GM11168 (cell line): ENCODE data around the gene PYGM.

Experiments used
- in situ Hi-C: fragments of 300-500 bp; cut with MboI; formaldehyde crosslinking; loops from one replicate; pipeline ENCODE4 v1.12.0; 2022; ENCODE audit warnings: low sequenced_read_pairs; ENCODE audit not compliant: unreplicated experiment

The PYGM gene

DNA sequence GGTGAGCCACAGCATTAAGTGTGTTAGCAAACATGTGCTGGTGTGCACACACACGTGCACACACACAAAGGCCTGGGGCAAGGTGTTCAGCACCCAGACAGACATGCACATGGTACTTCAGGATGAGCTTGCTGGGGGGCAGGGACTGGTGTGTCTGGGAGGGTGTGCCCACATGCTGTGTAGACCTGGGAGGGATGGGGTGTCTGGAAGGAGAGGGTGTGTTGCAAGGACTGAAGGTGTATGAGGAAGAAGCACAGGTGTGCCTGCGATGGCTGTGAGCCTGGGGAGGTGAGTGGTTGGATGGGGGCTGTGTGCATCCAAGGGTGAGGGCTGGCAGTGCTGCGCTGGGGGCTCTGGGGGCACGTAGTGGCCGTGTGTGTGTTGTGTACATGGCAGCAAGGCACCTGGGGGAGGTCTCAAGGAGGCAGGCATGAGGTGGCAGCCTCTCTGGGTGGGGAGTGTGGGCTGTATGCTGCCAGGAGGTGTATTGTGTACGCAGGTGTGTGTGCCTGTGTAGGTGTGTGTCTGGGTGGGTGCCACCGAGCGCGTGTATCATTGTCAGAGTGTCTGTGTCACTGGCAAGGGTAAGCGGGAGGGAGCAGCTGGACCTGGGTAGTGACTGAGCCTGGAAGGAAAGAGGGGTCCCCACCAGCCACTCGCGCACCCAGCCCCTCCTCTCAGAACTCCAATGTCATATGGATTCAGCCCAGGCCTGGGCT is 39.0 kb downstream of the PYGM start:
- in situ Hi-C loops, result no loop called here

DNA sequence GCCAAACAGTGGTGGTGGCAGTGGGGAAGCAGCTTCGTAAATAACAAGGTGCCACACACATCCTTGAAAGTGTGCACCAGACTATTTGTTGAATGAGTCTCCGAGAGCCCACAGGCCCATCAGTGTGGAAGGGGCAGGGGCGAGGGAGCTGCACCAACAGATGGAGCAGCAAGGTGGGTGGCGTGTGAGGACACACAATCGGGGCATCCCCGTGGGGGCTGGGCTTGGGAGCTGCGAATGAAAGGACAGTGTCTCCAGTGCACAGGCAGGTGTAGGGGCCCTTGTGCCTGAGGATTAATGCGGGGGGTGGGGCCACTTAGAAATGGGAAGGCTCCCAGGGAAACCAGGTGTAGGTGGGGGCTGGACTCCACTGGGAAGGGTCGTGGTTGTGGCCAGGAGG is 39.6 kb downstream of the PYGM start:
- in situ Hi-C loops, result no loop called here

DNA sequence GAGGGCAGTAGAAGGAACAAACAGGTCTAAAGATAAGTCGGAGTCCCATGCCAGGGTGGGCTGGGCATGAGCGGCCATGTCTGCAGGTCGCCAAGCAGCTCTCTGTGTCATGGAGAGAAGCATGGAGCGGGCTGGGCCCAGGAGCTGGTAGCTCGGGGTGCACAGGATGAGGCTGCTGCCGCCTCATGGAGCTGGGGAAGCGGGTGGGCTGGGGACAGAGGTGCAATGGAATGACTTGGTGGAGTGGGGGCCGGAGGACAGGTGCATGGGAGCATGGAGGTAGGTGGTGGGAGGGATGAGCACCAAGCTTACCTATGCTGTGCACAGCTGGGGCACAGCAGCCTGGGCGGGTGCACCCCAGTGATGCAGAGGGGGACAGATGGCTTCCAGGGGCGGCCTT is 40.4 kb downstream of the PYGM start:
- in situ Hi-C loops, result no loop called here

DNA sequence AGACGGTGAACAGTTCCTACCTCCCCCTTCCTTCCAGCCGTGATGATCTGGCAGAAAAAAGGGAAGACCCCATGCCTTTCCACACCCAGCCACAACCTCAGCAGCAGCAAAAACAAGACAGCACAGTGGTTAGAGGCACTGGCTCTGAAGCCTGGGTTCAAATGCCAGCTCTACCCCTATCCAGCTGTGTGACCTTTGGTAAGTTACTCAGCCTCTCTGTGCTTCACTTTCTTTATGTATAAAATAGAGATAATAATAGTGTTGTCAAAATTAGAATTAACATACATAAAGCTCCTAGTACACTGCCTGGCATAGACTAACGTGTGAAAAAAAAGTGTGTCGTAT is 41.0 kb downstream of the PYGM start:
- in situ Hi-C loops, result no loop called here

DNA sequence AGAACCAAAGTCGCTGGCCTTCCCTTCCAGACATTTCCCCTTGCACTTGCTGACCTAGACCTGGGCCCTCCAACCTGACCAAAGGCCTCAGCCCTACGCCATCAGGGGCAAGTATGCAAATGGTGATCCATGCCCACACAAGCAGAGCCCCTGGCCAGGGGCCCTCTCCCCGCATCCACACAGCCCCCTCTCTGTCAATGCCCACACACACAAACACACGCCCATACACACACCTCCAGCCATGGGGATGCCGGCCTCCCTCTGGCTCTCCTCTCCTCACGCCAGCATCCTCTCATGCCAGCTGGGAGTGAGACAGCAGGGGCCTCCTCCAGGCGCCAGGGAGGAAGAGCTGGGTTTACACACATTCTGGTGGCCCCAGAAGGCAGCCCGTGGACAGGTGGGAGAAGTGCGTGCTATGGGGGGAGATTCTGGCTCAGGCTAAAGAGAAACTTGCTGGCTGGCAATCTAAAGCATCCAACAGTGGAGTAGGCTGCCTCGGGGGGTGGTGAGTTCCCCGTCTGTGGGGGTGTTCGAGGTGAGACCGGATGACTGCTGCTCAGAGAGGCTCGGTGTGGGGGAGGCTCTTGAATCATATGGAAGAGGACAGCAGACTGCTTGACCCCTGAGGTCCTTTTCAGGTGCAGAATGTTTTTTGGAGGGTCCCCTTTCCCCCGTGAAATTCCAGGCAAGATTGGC is 41.5 kb downstream of the PYGM start:
- in situ Hi-C loops, result no loop called here

DNA sequence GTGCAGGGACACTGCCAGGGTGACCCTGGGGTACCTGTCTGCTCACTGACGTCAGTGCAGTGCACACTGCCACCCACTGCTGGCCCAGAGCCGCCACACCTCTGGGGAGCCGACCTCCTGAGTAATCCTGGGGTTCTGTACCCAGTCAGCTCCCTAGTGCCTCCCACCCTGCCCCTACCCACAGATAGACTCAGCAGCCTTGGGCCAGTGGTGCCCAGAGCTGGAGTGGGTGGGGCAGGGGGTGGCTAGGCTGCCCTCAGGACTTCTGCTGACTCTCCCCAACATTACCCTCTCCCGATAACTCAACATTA is 42.6 kb downstream of the PYGM start:
- in situ Hi-C loops, result no loop called here

DNA sequence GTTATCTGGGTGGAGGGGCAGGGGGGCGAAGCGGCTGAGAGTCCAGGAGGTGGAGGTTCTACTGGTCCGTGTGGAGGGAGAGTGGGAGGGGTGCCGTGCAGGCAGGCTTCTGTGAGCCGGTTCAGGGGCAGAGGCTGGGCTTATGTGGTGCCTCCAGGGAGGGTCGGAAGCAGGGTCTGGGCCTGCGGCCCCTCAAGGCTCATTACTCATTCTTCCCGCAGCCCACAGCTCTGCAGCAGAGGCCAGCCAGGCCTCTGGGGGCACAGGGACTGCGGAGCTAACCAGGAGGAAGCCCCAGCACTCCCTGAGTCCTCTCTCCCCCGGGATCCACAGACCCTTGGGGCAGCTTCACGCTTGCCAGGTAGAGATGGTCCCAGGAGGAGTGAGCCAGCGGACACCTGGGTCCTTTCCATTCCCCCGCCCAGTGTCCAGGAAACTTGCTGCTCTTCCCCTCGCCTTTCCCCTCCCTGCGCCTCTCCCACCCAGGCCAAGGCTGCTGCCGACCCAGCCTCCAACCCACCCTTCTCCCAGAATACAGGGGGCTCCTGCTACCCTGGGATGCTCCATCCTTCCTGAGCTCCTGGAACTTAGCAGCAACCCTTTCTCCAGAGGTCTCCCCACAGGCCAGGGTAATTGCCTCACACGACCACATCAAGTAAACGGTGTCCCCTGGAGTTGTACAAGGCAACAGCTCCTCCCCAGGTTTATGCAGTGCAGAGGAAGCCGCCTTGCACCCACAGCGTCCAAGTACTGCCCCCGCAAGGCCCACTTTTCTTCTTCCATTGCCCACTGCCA is 43.1 kb downstream of the PYGM start:
- in situ Hi-C loops, result no loop called here

DNA sequence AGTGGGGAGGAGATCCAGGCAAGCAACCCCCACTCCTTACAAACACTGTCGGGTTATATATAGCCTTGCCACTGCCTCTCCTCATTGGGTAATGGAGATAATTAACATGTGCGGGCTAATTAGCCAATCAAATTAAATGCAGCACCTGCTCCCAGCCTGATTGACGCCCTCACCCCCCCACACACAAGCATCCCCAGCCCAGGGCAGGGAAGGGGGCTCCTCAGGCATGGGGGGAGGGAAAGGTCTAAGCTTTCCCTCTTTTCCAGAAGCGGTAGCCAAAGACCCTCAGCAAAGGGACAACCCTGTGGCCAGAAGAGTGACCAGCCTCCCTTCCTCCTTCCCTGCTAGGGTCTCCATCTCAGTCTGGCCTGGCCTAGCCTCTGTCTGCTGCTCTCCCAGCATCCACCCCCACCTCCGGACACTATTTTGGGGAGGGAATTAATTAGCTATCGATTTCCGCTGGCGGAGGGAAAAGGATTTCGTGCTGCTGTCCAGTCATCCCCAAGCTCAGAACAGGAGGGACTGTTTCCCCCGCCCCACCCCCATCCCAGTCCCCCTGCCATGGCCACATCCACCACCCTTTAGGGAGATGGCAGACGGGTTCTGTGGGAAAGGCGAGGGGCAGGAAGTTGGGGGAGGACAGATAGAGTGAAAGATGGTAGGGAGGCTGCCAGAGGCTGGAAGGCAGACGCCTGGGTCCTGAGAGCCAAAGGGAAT is 43.9 kb downstream of the PYGM start:
- in situ Hi-C loops, result no loop called here

DNA sequence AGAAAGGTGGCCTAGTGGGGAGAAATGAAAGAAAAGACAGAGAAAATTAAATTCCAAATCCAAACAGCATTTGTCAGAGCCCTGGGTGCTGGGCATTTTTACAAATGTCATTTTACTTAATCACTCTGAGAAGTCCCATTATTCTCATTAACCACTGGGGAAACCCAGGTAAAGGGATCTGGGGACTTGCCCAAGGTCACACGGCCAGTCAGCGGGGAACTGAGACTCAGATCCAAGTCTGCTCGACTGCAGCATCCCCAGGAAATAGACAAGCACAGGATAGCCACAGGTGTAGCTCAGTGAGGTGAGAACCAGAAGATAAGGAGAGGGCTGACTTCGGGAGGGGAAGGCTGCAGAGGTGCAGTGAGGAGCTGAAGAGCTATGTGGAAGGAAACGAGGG is 44.7 kb downstream of the PYGM start:
- in situ Hi-C loops, result no loop called here

DNA sequence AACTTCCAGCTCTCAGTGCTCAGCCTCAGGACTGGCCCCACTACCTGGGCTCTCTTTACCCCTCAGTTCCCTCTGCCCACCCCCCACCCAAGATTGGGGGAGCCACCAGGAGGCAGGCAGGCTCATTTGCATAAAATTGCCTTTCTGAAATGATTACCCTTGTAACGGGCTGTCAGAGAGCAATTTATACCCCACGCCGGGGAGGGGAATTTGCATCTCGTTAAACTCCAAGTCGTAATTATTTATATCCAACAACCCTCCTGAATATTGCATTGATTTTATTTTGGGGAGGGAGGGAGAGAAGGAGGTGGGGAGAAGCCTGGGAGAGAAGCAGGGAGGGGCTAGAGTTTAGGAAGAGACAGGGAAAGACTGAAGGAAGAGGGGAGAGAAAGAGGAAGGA is 45.1 kb downstream of the PYGM start:
- in situ Hi-C loops, result no loop called here

DNA sequence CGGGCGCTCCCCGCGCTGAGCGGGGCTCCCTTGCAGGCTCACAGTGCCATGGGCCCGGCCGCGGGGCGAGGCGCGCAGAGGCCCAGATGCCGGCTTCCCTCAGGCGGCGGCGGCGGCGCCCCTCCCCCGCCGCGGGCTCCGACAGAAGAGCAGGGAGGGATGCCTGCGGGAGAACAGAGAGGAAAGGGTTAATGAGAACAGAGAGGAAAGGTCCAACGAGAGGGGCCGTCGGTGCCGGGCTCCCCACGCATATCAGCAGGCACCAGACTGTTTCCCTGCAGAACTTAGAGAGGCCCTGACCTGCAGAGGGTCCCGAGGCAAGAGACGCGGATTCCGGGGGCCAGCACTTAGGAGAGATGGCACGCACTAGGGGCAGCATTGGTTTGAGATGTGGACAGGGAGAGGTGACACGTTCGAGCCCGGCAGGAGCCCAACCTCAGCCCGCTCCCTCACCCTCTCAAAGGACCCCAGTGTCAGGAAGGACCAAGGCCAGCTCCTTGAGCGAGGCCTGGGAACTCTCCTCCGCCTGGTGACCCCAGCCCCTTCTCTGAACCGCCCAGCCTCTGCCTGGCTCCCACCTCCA is 45.9 kb downstream of the PYGM start:
- in situ Hi-C loops, result no loop called here

DNA sequence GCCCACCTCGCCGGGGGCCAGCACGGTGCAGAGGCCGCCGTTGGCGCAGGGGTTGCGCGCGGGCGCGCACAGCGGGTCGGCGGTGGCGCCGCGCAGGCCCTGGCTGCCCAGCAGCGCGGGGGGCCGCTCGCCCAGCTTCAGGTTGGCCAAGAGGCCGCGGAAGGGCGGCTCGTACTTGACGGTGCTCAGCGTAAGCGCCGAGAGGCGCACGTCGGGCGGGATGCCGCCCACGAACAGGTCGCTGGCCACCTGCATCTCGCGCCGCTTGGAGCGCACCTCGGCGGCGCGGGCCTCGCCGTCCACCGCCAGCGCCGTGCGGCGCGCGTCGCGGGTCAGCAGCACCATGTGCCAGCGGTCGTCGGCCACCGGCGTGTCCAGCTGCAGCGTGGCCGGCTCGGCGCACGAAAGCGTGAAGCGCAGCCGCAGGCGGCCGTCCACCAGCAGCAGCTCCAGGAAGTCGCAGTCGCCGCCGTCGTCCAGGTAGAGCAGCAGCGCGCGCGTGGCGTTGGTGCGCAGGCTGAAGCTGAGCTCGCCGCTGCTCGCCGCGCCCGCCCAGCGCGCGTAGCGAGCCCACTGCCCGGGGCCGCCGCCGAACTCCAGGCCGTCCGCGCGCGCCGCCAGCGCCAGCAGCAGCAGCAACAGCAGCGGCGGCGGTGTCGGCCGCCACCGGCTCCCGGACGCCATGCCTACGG is 46.6 kb downstream of the PYGM start:
- in situ Hi-C loops, result no loop called here

DNA sequence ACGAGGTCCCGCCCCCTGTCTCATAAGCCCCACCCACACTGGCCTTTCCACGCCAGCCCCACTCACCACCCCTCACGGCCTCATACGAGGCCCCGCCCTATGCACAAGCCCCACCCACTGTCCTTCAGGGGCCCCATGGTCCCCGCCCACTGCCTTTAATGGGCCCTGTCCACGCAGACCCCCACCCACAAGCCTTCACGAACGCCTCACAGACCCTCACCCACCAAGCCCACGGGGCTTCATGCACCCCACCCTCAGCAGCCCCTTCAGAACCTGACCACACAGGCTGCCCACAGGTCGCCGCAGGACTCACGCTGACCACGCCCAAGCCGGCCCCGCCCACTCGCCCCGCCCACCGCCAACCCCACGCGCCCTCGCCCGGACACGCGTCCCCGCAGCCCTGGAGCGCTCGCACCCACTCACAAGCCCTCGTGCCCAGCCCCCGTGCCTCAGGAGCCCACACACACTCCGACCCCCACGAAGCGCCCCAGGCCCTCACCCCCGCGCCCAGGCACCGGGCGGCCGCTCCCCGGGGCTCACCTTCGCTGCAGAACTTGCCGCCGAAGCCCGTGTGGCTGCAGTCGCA is 47.3 kb downstream of the PYGM start:
- in situ Hi-C loops, result no loop called here

DNA sequence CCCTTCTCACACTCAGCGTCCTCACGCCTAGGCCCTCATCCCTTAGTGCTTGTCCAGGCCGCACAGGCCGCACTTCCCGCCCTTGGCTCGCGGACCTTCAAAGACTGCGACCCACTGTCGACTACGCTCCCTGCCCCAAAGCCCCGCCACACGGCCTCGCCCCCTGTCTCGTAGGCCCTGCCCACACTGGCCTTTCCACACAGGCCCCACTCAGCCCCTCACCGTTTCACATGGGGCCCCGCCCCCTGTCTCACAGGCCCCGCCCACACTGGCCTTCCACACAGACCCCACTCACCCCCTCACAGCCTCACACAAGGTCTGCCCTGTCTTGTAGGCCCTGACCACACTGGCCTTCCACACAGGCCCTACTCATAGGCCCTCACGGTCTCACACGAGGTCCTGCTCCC is 47.8 kb downstream of the PYGM start:
- in situ Hi-C loops, result no loop called here

DNA sequence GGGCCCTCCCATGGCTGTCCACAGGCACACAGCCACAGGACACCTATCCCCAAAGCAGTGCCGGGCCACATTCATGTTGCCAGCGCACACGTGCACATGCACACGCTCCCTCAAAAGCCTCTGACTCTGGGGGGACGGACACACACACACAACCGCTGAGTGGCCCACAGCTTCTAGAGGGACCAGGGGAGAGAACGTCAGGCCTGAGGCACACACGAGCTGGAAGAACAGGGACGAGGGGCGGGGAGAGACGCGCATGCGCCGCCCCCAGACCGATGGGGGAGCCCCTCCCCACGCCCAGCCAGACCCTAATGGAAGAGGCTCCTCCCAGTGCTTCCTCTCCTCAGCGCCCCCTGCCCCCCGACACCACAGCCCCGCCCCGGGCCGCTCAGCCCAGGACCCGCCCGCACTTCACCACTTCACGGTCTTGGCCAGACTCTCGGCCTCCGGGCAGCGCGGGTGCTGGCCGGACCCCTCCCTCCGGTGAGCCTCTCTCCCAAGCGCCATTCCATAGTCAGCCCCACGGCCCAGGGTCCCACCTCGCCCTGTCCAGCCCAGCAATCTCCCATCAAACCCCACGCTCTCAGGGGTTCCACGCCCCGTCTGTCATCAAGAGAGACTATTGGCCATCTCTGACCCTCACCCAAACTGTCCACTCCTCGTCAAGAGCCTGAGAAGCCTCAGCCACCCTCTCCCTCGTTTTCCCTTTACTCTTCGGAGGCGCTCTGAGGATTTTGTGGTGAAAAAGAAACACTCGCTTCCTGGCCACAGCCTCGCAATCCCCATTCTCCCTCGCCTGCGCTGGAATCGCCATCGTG is 48.4 kb downstream of the PYGM start:
- in situ Hi-C loops, result no loop called here

DNA sequence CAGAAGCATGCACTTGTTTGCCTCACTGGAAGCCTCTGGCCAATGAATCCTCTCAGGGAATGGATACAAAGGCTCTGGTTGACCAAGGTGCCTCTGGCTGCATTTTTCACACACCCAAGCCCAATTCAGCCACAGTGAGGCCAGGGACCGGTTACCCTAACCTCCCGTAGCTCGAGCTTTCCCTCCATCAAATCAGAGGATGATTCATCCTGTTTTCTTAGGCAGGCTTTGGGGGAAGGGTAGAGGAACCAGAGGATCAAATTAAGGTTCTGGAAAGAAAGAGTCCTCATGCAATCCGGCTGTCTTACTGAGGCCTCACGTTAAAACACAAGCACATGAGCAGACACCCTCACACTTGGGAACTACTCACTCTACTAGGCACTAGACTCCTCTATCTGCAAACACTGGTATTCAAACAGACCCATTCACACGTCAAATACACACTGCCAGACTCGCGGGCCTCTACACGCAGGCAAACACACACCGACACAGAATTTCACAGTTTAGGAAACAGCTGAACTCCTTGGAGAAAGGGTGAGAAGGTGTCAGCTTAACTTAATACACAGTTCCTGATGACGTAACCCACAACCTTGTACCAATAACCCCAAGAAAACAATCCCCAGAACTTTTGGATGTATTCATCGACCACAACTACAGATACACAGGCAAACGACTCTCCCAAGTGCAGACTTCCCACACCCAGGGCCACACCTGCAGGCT is 49.2 kb downstream of the PYGM start:
- in situ Hi-C loops, result no loop called here

DNA sequence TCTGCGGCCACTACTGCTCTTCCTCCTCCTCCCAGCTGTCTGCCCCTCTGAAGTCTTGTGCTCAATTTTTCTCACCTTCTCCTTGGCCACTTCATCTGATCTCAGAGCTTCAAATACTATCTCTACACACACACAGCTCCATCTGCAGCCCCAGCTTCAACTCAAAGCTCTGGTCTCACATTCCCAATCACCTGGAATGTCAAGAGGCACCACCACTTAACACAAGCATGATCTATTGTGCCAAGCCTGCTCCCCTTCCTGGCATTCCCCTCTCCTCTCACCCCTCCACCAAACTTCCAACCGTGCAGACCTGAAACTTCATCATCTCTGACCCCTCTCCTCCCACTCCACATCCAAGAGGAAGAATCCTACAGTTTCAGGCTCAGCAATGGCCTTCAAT is 54.3 kb downstream of the PYGM start:
- in situ Hi-C loops, result no loop called here

DNA sequence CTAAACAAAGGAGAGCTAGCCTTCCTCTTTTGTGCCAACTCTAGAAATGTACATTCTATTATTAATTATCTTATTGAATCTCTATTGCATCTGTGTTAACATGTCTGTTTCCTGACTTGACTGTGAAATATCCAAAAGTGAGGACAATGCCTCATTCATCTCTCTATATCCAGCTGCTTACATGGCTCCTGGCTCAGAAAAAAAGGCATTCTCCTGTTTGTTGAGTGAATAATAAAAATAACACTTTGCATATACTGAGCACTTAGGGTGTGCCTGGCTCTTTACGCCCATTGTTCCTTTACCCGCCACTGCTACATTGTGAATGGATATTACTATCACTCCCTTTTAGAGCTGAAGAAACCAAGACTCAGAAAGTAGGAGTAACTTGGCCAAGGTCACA is 56.7 kb downstream of the PYGM start:
- in situ Hi-C loops, result no loop called here
